HG02885 (cell line): Measurements from ENCODE around the gene PLXNA1.

Experiments
- ATAC-seq: cut with Tn5 transposase; IDR thresholded peaks from one replicate; pipeline ENCODE4 v1.9.1; 2021; ENCODE audit warnings: mild to moderate bottlenecking; ENCODE audit not compliant: unreplicated experiment, poor library complexity

The PLXNA1 gene

GRCh38 chr3:126999383-126999782, 16.5 kb downstream of the PLXNA1 start:
- ATAC-seq = no peak

- ATAC-seq = no peak
Measured at GRCh38 chr3:127000119-127000518, 17.2 kb downstream of the PLXNA1 start.

GRCh38 chr3:127000761-127001160, 17.8 kb downstream of the PLXNA1 start:
- ATAC-seq = no peak

GRCh38 chr3:127001486-127002194, 18.7 kb downstream of the PLXNA1 start:
- ATAC-seq = peak; percentile 12

GRCh38 chr3:127002195-127003174, 19.6 kb downstream of the PLXNA1 start:
- ATAC-seq = peak; percentile 52

- no peak for ATAC-seq
Measured at GRCh38 chr3:127003175-127003555, 20.2 kb downstream of the PLXNA1 start.

- no peak for ATAC-seq
Measured at GRCh38 chr3:127003601-127004280, 20.8 kb downstream of the PLXNA1 start.

GRCh38 chr3:127004641-127005397, 21.9 kb downstream of the PLXNA1 start:
- ATAC-seq = no peak

- ATAC-seq = no peak
Measured at GRCh38 chr3:127005864-127006500, 23.1 kb downstream of the PLXNA1 start.

- no peak for ATAC-seq
Measured at GRCh38 chr3:127006781-127007436, 24.0 kb downstream of the PLXNA1 start.

- no peak for ATAC-seq
Measured at GRCh38 chr3:127008236-127008635, 25.3 kb downstream of the PLXNA1 start.

GRCh38 chr3:127009531-127009930, 26.6 kb downstream of the PLXNA1 start:
- no peak for ATAC-seq

GRCh38 chr3:127011270-127011992, 28.5 kb downstream of the PLXNA1 start:
- ATAC-seq = no peak

- no peak for ATAC-seq
Measured at GRCh38 chr3:127012091-127012490, 29.2 kb downstream of the PLXNA1 start.

- no peak for ATAC-seq
Measured at GRCh38 chr3:127013181-127013580, 30.3 kb downstream of the PLXNA1 start.

GRCh38 chr3:127013758-127014535, 31.0 kb downstream of the PLXNA1 start:
- no peak for ATAC-seq

GRCh38 chr3:127014536-127015281, 31.8 kb downstream of the PLXNA1 start:
- ATAC-seq = peak; percentile 31
